Measurements from ENCODE around the gene ZNF217. TPM values are rescaled to one million over a fixed set of nuclear protein-coding genes. Genes with fewer than 3 reads are reported as not detected.

The ZNF217 gene
- total RNA-seq, 1 experiment from 2014 or later, result 210 TPM

DNA sequence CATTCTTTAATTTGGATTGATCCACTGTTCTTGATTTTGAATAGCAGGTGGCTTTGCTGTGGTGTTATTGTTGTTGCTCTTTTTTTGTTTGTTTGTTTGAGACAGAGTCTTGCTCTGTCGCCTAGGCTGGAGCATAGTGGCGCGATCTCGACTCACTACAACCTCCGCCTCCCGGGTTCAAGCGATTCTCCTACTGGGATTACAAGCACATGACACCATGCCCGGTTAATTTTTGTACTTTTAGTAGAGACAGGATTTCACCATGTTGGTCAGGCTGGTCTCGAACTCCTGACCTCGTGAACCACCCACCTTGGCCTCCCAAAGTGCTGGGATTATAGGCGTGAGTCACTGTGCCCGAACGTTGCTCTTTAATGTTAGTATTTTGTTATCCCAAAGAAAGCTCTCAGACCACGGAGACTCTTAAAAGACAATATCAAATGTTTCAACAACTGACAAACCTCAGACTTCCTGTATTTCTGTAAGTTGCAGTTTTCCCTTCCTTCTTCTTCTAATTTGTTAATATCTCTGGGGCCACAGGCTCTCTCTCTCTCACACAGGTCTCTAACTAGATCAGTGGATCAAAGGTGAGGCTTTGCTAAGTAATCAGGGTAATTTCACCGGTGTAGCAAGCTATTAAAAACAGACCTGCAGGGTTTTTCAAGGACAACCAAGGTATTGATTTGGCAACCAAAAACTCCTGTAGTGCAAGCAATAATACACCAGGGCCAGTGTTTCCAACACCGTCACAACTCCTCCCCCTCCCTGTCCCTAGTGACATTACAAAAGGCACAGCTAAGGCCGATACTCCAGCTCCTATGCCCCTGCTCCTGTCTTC is 48.8 kb upstream of the ZNF217 start:
- no TSS peak for BruUV-seq (replicated peaks)
- CTCF ChIA-PET, result interaction anchor here (0.6 to 1.2 kb wide), 2 partner anchors 93 to 294 kb away, joined by 3 to 5 read pairs; no protein-coding TSS in a partner anchor
- POLR2A ChIA-PET, result interaction anchor here (0.5 to 1.1 kb wide), 6 partner anchors 9 to 299 kb away, joined by 3 to 6 read pairs (median 4); no protein-coding TSS in a partner anchor
- ATAC-seq, result peak; percentile 96
- Histone ChIP-seq H3K4me3 (ENCODE audit: low read depth in 2 of 2, low read length in 2 of 2) (peak overlapping the region in 1 of 2 experiments; percentile 15; a peak in 2 of 4 replicates), H3K9me3 (ENCODE audit: control insufficient read depth, insufficient read depth, low read depth, low read length) (no peaks in the 10 kb centered on the region), H3K36me3 (ENCODE audit: control insufficient read depth, insufficient read depth, low read length) (no peaks in the 10 kb centered on the region), H3K27ac (ENCODE audit: low read length) (peak overlapping the region; percentile 99), H3K4me1 (ENCODE audit: control insufficient read depth, insufficient read depth, low read length) (peaks cover 36% of the 10 kb centered on the region), H3K27me3 (ENCODE audit: control insufficient read depth, insufficient read depth, low read length) (no peaks in the 10 kb centered on the region)
- DNase-seq (ENCODE audit: low read depth, low spot score), result no peak
- in situ Hi-C loops (cut with HindIII; ENCODE audit: low pct_unique_long_range_greater_than_20kb, low sequenced_read_pairs), result no loop called here
- TF ChIP-seq POLR2AphosphoS5 (IDR thresholded peaks at IDR 0.05; ENCODE audit: low read depth, low read length), result 0 out of 2 replicates have a peak, but pooled peaks have one; percentile 31
- TF ChIP-seq CTCF (IDR thresholded peaks at IDR 0.05), result no peak
- no peak for TF ChIP-seq SIN3A (IDR thresholded peaks at IDR 0.05; ENCODE audit: borderline replicate concordance, insufficient read depth, low read depth, low read length)
- peak; percentile 81 for TF ChIP-seq TCF7L2 (IDR thresholded peaks at IDR 0.05; ENCODE audit: low read depth, low read length)
- intact Hi-C loops (cut with micrococcal nuclease; ENCODE audit: unreplicated experiment), result no loop called here

DNA sequence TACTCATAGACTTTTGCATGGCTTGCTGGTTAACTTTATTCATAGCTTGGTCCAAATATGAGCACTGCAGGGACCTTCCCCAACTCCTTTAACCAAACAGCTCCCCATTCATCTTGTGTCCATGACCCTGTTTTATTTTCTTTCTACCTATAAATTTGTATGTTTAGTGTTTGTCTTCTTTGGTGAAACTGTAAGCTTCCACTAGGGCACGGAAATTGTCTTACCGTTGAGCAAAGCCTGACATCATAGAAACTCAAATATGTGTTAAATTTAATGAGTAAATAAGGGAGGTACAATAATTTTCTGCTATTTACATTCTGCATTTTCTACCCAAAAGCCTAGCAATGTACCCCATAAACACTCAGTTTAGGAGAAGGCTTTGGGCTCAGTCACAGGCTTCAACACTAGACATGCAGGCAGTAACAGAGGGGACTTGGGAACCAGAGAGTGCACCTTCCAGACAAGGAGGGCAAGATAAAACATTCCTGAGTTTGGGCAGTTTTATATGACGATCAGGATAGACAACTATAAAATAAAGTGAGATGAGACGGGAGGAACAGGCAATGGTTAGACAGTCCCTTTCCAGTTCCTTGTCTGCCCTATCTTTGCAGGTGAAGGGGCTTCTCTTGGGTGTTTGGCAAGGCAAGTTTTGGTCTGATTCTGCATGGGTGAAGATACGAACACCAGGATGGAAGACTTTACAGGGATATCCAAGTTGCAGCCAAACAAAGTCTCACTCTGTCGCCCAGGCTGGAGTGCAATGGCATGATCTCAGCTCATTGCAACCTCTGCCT is 46.2 kb upstream of the ZNF217 start:
- Histone ChIP-seq H3K27me3 (ENCODE audit: control insufficient read depth, insufficient read depth, low read length) (no peaks in the 10 kb centered on the region), H3K4me3 (ENCODE audit: low read depth in 2 of 2, low read length in 2 of 2) (no peak overlapping the region), H3K36me3 (ENCODE audit: control insufficient read depth, insufficient read depth, low read length) (no peaks in the 10 kb centered on the region), H3K4me1 (ENCODE audit: control insufficient read depth, insufficient read depth, low read length) (peaks cover 32% of the 10 kb centered on the region), H3K9me3 (ENCODE audit: control insufficient read depth, insufficient read depth, low read depth, low read length) (no peaks in the 10 kb centered on the region), H3K27ac (ENCODE audit: low read length) (peak overlapping the region; percentile 83)
- DNase-seq (ENCODE audit: low read depth, low spot score) (no peak), ATAC-seq (no peak)
- TF ChIP-seq CTCF (IDR thresholded peaks at IDR 0.05), result no peak
- no peak for TF ChIP-seq SIN3A (IDR thresholded peaks at IDR 0.05; ENCODE audit: borderline replicate concordance, insufficient read depth, low read depth, low read length)
- no peak for TF ChIP-seq POLR2AphosphoS5 (IDR thresholded peaks at IDR 0.05; ENCODE audit: low read depth, low read length)
- TF ChIP-seq, protein P1, sequence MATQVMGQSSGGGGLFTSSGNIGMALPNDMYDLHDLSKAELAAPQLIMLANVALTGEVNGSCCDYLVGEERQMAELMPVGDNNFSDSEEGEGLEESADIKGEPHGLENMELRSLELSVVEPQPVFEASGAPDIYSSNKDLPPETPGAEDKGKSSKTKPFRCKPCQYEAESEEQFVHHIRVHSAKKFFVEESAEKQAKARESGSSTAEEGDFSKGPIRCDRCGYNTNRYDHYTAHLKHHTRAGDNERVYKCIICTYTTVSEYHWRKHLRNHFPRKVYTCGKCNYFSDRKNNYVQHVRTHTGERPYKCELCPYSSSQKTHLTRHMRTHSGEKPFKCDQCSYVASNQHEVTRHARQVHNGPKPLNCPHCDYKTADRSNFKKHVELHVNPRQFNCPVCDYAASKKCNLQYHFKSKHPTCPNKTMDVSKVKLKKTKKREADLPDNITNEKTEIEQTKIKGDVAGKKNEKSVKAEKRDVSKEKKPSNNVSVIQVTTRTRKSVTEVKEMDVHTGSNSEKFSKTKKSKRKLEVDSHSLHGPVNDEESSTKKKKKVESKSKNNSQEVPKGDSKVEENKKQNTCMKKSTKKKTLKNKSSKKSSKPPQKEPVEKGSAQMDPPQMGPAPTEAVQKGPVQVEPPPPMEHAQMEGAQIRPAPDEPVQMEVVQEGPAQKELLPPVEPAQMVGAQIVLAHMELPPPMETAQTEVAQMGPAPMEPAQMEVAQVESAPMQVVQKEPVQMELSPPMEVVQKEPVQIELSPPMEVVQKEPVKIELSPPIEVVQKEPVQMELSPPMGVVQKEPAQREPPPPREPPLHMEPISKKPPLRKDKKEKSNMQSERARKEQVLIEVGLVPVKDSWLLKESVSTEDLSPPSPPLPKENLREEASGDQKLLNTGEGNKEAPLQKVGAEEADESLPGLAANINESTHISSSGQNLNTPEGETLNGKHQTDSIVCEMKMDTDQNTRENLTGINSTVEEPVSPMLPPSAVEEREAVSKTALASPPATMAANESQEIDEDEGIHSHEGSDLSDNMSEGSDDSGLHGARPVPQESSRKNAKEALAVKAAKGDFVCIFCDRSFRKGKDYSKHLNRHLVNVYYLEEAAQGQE (IDR thresholded peaks at IDR 0.05; ENCODE audit: insufficient read depth in 1 of 2, low read depth in 2 of 2, low read length in 1 of 2), result no peak
- TF ChIP-seq TCF7L2 (IDR thresholded peaks at IDR 0.05; ENCODE audit: low read depth, low read length), result no peak
- intact Hi-C loops (cut with micrococcal nuclease; ENCODE audit: unreplicated experiment), result no loop called here
- ChIA-PET CTCF (no interaction called here), POLR2A (interaction anchor here (1.2 kb wide), 1 partner anchor 46 kb away, joined by 3 read pairs; the partner anchor contains the start of gene ZNF217)
- in situ Hi-C loops (cut with HindIII; ENCODE audit: low pct_unique_long_range_greater_than_20kb, low sequenced_read_pairs), result no loop called here
- no TSS peak for BruUV-seq (replicated peaks)
